OCI-LY3 (cell line): ENCODE data around the gene ATOH7.

Experiments
- H2AFZ ChIP-seq: fragments of 200-600, 300-600 bp; shearing (Covaris generic); 2 replicates; pipeline ENCODE4 v1.6.0; 2014; ENCODE audit warnings: antibody characterized with exemption, low read depth, low read length
- H3K27ac ChIP-seq: fragments of 200-600, 300-600 bp; sonication (generic); 2 replicates; pipeline ENCODE4 v1.5.1; 2014; ENCODE audit warnings: mild to moderate bottlenecking, low read length, moderate library complexity, mixed read lengths
- H3K27me3 ChIP-seq: fragments of 200-600, 300-600 bp; sonication (generic); 2 replicates; pipeline ENCODE4 v1.6.1; 2014; ENCODE audit warnings: low read depth, low read length, mixed read lengths
- H3K36me3 ChIP-seq: fragments of 200-600, 300-600 bp; sonication (generic); replicated peaks from 2 replicates; pipeline ENCODE3; 2014; ENCODE audit warnings: low read depth, low read length, mixed read lengths
- H3K4me1 ChIP-seq: fragments of 300-600, 200-600 bp; sonication (generic); 2 replicates; pipeline ENCODE4 v1.6.1; 2014; ENCODE audit warnings: low read length, mixed read lengths
- H3K4me2 ChIP-seq: fragments of 200-600, 300-600 bp; sonication (generic); 2 replicates; pipeline ENCODE4 v1.6.1; 2014; ENCODE audit warnings: low read length, mixed read lengths
- H3K4me3 ChIP-seq: fragments of 300-600, 200-600 bp; sonication (generic); 2 replicates; pipeline ENCODE4 v1.5.1; 2014; ENCODE audit warnings: antibody characterized with exemption, mild to moderate bottlenecking, low read length, moderate library complexity
- H3K79me2 ChIP-seq: fragments of 300-600, 200-600 bp; shearing (Covaris generic); 2 replicates; pipeline ENCODE4 v1.6.1; 2014; ENCODE audit warnings: mild to moderate bottlenecking, low read length, mixed read lengths
- H3K9ac ChIP-seq: fragments of 300-600, 200-600 bp; shearing (Covaris generic); 2 replicates; pipeline ENCODE4 v1.6.0; 2014; ENCODE audit warnings: mild to moderate bottlenecking, low read length, moderate library complexity
- H3K9me3 ChIP-seq: fragments of 200-600, 300-600 bp; shearing (Covaris generic); 2 replicates; pipeline ENCODE4 v1.6.1; 2014; ENCODE audit warnings: low read length, mixed read lengths; ENCODE audit not compliant: insufficient read depth
- H4K20me1 ChIP-seq: fragments of 200-600, 300-600 bp; sonication (generic); 2 replicates; pipeline ENCODE4 v1.6.1; 2016; ENCODE audit warnings: low read length, mixed read lengths; ENCODE audit not compliant: insufficient read depth
- EZH2phosphoT487 ChIP-seq: fragments of 200-600 bp; shearing (Covaris generic); IDR thresholded peaks from 2 replicates; pipeline ENCODE4 v1.6.1; 2018; ENCODE audit warnings: antibody characterized with exemption, mixed run types, low read depth
- TF ChIP-seq, protein P1 (sequence below): fragments of 200-600, 300-600 bp; sonication (generic); IDR thresholded peaks from 2 replicates; pipeline ENCODE4 v1.5.1; 2014; ENCODE audit warnings: antibody characterized with exemption, low read length, low read depth

Gene ATOH7

DNA sequence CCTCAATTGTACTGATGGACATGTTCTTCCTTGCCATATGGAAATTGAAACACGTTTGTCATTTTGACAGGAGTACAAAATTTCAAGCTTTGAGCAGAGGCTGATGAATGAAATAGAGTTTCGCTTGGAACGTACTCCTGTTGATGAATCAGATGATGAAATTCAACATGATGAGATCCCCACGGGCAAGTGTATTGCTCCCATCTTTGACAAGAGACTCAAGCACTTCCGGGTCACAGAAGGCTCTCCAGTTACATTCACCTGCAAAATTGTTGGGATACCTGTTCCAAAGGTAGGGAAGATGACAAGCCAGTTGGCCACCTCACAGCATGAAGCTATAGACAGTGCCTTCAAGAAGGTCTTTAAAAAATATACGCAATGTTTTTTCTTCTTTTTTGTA, 43.1 kb downstream of the ATOH7 start:
- Histone ChIP-seq H2AFZ (no peak overlapping the region), H3K9ac (no peak overlapping the region), H3K9me3 (no peaks in the 10 kb centered on the region), H3K4me3 (no peak overlapping the region), H3K27me3 (no peaks in the 10 kb centered on the region), H3K4me2 (no peak overlapping the region), H3K36me3 (no peaks in the 10 kb centered on the region), H3K4me1 (no peaks in the 10 kb centered on the region), H3K27ac (no peak overlapping the region), H4K20me1 (no peaks in the 10 kb centered on the region), H3K79me2 (no peaks in the 10 kb centered on the region)
- TF ChIP-seq, protein P1, sequence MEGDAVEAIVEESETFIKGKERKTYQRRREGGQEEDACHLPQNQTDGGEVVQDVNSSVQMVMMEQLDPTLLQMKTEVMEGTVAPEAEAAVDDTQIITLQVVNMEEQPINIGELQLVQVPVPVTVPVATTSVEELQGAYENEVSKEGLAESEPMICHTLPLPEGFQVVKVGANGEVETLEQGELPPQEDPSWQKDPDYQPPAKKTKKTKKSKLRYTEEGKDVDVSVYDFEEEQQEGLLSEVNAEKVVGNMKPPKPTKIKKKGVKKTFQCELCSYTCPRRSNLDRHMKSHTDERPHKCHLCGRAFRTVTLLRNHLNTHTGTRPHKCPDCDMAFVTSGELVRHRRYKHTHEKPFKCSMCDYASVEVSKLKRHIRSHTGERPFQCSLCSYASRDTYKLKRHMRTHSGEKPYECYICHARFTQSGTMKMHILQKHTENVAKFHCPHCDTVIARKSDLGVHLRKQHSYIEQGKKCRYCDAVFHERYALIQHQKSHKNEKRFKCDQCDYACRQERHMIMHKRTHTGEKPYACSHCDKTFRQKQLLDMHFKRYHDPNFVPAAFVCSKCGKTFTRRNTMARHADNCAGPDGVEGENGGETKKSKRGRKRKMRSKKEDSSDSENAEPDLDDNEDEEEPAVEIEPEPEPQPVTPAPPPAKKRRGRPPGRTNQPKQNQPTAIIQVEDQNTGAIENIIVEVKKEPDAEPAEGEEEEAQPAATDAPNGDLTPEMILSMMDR, result no peak
- TF ChIP-seq EZH2phosphoT487, result no peak

DNA sequence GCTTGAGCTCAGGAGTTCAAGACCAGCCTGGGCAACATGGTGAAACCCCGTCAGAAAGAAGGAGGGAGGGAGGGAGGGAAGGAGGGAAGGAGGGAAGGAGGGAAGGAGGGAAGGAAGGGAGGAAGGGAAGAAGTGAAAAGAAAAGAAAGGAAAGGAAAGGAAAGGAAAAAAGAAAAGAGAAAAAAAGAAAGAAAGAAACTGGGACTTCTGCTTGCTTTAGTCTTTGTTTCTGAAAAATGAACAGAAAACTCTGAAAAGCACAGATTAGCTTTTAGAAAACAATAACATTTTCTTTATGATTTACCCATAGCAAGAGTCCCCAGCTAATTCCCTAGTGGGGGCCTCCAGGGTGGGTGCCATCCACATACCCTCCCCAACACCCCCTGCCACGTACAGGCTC, 46.8 kb downstream of the ATOH7 start:
- no peaks in the 10 kb centered on the region for H3K79me2 ChIP-seq
- no peaks in the 10 kb centered on the region for H4K20me1 ChIP-seq
- no peaks in the 10 kb centered on the region for H3K36me3 ChIP-seq
- H3K27me3 ChIP-seq, result no peaks in the 10 kb centered on the region
- no peak overlapping the region for H3K4me3 ChIP-seq
- no peak overlapping the region for H3K27ac ChIP-seq
- TF ChIP-seq, protein P1, result no peak
- TF ChIP-seq EZH2phosphoT487, result no peak
- no peak overlapping the region for H2AFZ ChIP-seq
- H3K9ac ChIP-seq, result no peak overlapping the region
- H3K9me3 ChIP-seq, result no peaks in the 10 kb centered on the region
- H3K4me2 ChIP-seq, result no peak overlapping the region
- H3K4me1 ChIP-seq, result no peaks in the 10 kb centered on the region

DNA sequence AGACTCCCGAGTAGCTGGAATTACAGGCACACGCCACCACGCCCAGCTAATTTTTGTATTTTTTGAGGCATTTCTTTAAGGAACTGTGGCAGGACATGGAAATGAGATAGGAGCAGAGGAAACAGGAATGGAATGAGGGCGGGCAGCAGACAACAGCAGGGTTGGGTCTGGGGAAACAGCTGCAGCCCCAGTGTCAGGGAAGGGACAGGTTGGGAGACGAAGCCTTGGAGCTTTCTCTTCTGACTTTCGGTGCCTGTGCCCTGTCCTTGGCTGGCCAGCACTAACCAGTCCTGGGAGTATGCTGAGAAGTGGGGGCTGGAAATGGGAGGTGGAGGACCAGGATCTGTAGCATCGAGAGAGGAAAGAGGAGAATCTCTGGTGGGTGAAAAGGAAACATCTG, 47.4 kb downstream of the ATOH7 start:
- H3K4me1 ChIP-seq, result no peaks in the 10 kb centered on the region
- no peaks in the 10 kb centered on the region for H4K20me1 ChIP-seq
- H3K9me3 ChIP-seq, result no peaks in the 10 kb centered on the region
- no peak overlapping the region for H3K27ac ChIP-seq
- H3K36me3 ChIP-seq, result no peaks in the 10 kb centered on the region
- no peak overlapping the region for H3K4me3 ChIP-seq
- no peak for TF ChIP-seq EZH2phosphoT487
- TF ChIP-seq, protein P1, result no peak
- no peak overlapping the region for H3K4me2 ChIP-seq
- no peak overlapping the region for H3K9ac ChIP-seq
- no peaks in the 10 kb centered on the region for H3K79me2 ChIP-seq
- H2AFZ ChIP-seq, result no peak overlapping the region
- no peaks in the 10 kb centered on the region for H3K27me3 ChIP-seq
